Left ventricle myocardium inferior (tissue), 1 donor: Measurements from ENCODE around the gene WIPF3. TPM values are rescaled to one million over a fixed set of nuclear protein-coding genes. Genes with fewer than 3 reads are reported as not detected.

Experiments
- DNase-seq: peaks from one replicate; pipeline ENCODE4 v3.0.0-alpha.2; 2020
- H3K27ac ChIP-seq: fragments of 200-600 bp; replicated peaks from 2 replicates; pipeline ENCODE4 v1.8.0; 2021
- H3K27me3 ChIP-seq: fragments of 200-600 bp; 2 replicates; pipeline ENCODE4 v1.8.0; 2021; ENCODE audit warnings: low read depth
- H3K36me3 ChIP-seq: fragments of 200-600 bp; 2 replicates; pipeline ENCODE4 v1.8.0; 2021
- H3K4me1 ChIP-seq: fragments of 200-600 bp; 2 replicates; pipeline ENCODE4 v1.8.0; 2021
- H3K4me3 ChIP-seq: fragments of 200-600 bp; 2 replicates; pipeline ENCODE4 v1.8.0; 2021; ENCODE audit warnings: mild to moderate bottlenecking, moderate library complexity
- H3K9me3 ChIP-seq: fragments of 200-600 bp; replicated peaks from 2 replicates; pipeline ENCODE4 v1.8.0; 2021
- CTCF ChIP-seq: fragments of 200-600 bp; IDR thresholded peaks from 2 replicates; pipeline ENCODE4 v1.8.0; 2021; ENCODE audit warnings: antibody characterized with exemption, mild to moderate bottlenecking, borderline replicate concordance
- intact Hi-C: fragments of 100-400 bp; cut with micrococcal nuclease; formaldehyde crosslinking; loops from one replicate; pipeline ENCODE4 v1.11.0; 2022
- total RNA-seq: library from RNA; stranded (reverse); fragmentation: NEBNext Ultra II Directional; extraction: Animal tissue kit (Norgen Biotek cat#: 25700); gene quantifications from one replicate; pipeline ENCODE4 v1.2.1, GENCODE V29; 2021
- donor health status: DM: no; HTN: yes; CAD: no; lungs with severe emphysema.

The WIPF3 gene
- total RNA-seq, 1 donor from 2014 or later, result 8.0 TPM

GRCh38 chr7:29922921-29923700, 116.8 kb downstream of the WIPF3 start:
- H3K36me3 ChIP-seq, result peaks cover 8% of the 10 kb centered on the region
- H3K4me3 ChIP-seq, result no peak overlapping the region
- no peak for TF ChIP-seq CTCF
- no peaks in the 10 kb centered on the region for H3K9me3 ChIP-seq
- no peaks in the 10 kb centered on the region for H3K4me1 ChIP-seq
- no peak for DNase-seq
- no peaks in the 10 kb centered on the region for H3K27me3 ChIP-seq
- H3K27ac ChIP-seq, result no peak overlapping the region
- intact Hi-C loops, result loop anchor here (10.0 kb wide), 1 partner anchor 178 kb away; no protein-coding TSS in a partner anchor

- no peak for DNase-seq
- peaks cover 8% of the 10 kb centered on the region for H3K36me3 ChIP-seq
- TF ChIP-seq CTCF, result no peak
- intact Hi-C loops, result loop anchor here (10.0 kb wide), 1 partner anchor 179 kb away; no protein-coding TSS in a partner anchor
- H3K27me3 ChIP-seq, result no peaks in the 10 kb centered on the region
- H3K9me3 ChIP-seq, result no peaks in the 10 kb centered on the region
- no peak overlapping the region for H3K27ac ChIP-seq
- no peak overlapping the region for H3K4me3 ChIP-seq
- H3K4me1 ChIP-seq, result no peaks in the 10 kb centered on the region
These were observed 117.7 kb downstream of the WIPF3 start for GRCh38 chr7:29924006-29924405.

- no peaks in the 10 kb centered on the region for H3K27me3 ChIP-seq
- H3K36me3 ChIP-seq, result peaks cover 8% of the 10 kb centered on the region
- no peaks in the 10 kb centered on the region for H3K9me3 ChIP-seq
- intact Hi-C loops, result loop anchor here (10.0 kb wide), 1 partner anchor 180 kb away; no protein-coding TSS in a partner anchor
- H3K27ac ChIP-seq, result no peak overlapping the region
- no peak for TF ChIP-seq CTCF
- DNase-seq, result no peak
- no peaks in the 10 kb centered on the region for H3K4me1 ChIP-seq
- no peak overlapping the region for H3K4me3 ChIP-seq
These were observed 118.4 kb downstream of the WIPF3 start for GRCh38 chr7:29924684-29925083.

GRCh38 chr7:29926216-29926615, 119.9 kb downstream of the WIPF3 start:
- no peak for TF ChIP-seq CTCF
- DNase-seq, result no peak
- Histone ChIP-seq H3K9me3 (no peaks in the 10 kb centered on the region), H3K27ac (no peak overlapping the region), H3K4me3 (no peak overlapping the region), H3K36me3 (peaks cover 8% of the 10 kb centered on the region), H3K27me3 (no peaks in the 10 kb centered on the region), H3K4me1 (no peaks in the 10 kb centered on the region)
- intact Hi-C loops, result loop anchor here (10.0 kb wide), 1 partner anchor 181 kb away; no protein-coding TSS in a partner anchor

- Histone ChIP-seq H3K4me1 (no peaks in the 10 kb centered on the region), H3K9me3 (no peaks in the 10 kb centered on the region), H3K27ac (no peak overlapping the region), H3K4me3 (no peak overlapping the region), H3K36me3 (peaks cover 8% of the 10 kb centered on the region), H3K27me3 (no peaks in the 10 kb centered on the region)
- TF ChIP-seq CTCF, result no peak
- DNase-seq, result no peak
- intact Hi-C loops, result loop anchor here (10.0 kb wide), 1 partner anchor 182 kb away; no protein-coding TSS in a partner anchor
These were observed 120.4 kb downstream of the WIPF3 start for GRCh38 chr7:29926741-29927140.
